B cell (primary cell): Measurements from ENCODE around the gene CFAP61. TPM values are rescaled to one million over a fixed set of nuclear protein-coding genes. Genes with fewer than 3 reads are reported as not detected.

Source experiments
- ATAC-seq: fragments of 200-7000 bp; cut with Tn5 transposase; one replicate; pipeline ENCODE4 v1.10.0; 2021; ENCODE audit warnings: low read depth, mild to moderate bottlenecking, moderate number of reproducible peaks, moderate library complexity
- CTCF ChIA-PET: fragments of 350-600 bp; sonication (Branson Sonifier 250); formaldehyde crosslinking; loops from one replicate; lab custom pipeline; 2021; ENCODE audit warnings: antibody characterized with exemption, inconsistent platforms; lab: Charles Lee
- POLR2A ChIA-PET: fragments of 350-600 bp; sonication (Branson Sonifier 250); formaldehyde crosslinking; loops from one replicate; lab custom pipeline; 2021; ENCODE audit warnings: antibody characterized with exemption; lab: Charles Lee
- DNase-seq: peaks from one replicate; pipeline ENCODE4 v3.0.0; 2013
- H2AFZ ChIP-seq: 2 replicates; pipeline ENCODE4 v1.6.1; 2012; ENCODE audit warnings: mild to moderate bottlenecking, low read depth, low read length; ENCODE audit not compliant: insufficient read depth, poor library complexity, severe bottlenecking
- H3K27ac ChIP-seq, 2 donors: 1 replicate in 1 of 2; 2 replicates in 1 of 2; pipeline ENCODE4 v1.5.1; 2012 to 2013; ENCODE audit warnings: low read length in 2 of 2, mild to moderate bottlenecking in 2 of 2, moderate library complexity in 1 of 2
- H3K27me3 ChIP-seq, 4 experiments: fragments of 200-600 bp in 1 of 4; sonication (generic) in 1 of 4; replicated peaks in 1 of 4; 1 replicate in 2 of 4; 2 replicates in 2 of 4; pipeline versions ENCODE4 v1.6.1 to v1.7.0; 2013 to 2016; ENCODE audit warnings: low read length in 3 of 4, mild to moderate bottlenecking in 2 of 4, mixed read lengths in 1 of 4, moderate library complexity in 1 of 4; ENCODE audit not compliant: insufficient read depth in 4 of 4, control insufficient read depth in 3 of 4; ENCODE audit errors: control extremely low read depth in 1 of 4
- H3K36me3 ChIP-seq, 2 experiments: replicated peaks in 1 of 2; 1 replicate in 1 of 2; 2 replicates in 1 of 2; pipeline versions ENCODE4 v1.6.1 to v1.7.1; 2013; ENCODE audit warnings: low read length in 1 of 2; ENCODE audit not compliant: insufficient read depth in 2 of 2, control insufficient read depth in 1 of 2; ENCODE audit errors: control extremely low read depth in 1 of 2, extremely low read depth in 1 of 2
- H3K4me1 ChIP-seq, 2 donors: fragments of 200-600 bp in 1 of 2; sonication (generic) in 1 of 2; 1 replicate in 1 of 2; 2 replicates in 1 of 2; pipeline versions ENCODE4 v1.5.1 to v1.6.1; 2013 to 2017; ENCODE audit warnings: low read length in 2 of 2; ENCODE audit not compliant: control insufficient read depth in 2 of 2, insufficient read depth in 2 of 2
- H3K4me2 ChIP-seq: replicated peaks from 2 replicates; pipeline ENCODE3; 2012; ENCODE audit warnings: mild to moderate bottlenecking, low read depth, low read length; ENCODE audit not compliant: poor library complexity, severe bottlenecking
- H3K4me3 ChIP-seq, 5 experiments: fragments of 200-600 bp in 1 of 5; sonication (generic) in 1 of 5; 1 replicate in 3 of 5; 2 replicates in 2 of 5; pipeline versions ENCODE4 v1.5.1 to v1.7.0; 2011 to 2016; ENCODE audit warnings: low read length in 4 of 5, mild to moderate bottlenecking in 4 of 5, low read depth in 2 of 5, control low read depth in 1 of 5, moderate library complexity in 1 of 5; ENCODE audit not compliant: insufficient read depth in 1 of 5; ENCODE audit errors: control extremely low read depth in 1 of 5, extremely low read depth in 1 of 5
- H3K79me2 ChIP-seq: fragments of 200-600 bp; sonication (generic); one replicate; pipeline ENCODE4 v1.6.0; 2016; ENCODE audit warnings: low read length; ENCODE audit not compliant: control insufficient read depth, insufficient read depth
- H3K9ac ChIP-seq: fragments of 200-600 bp; sonication (generic); 2 replicates; pipeline ENCODE4 v1.6.1; 2017; ENCODE audit warnings: mild to moderate bottlenecking, low read length, moderate library complexity
- H3K9me3 ChIP-seq, 3 donors: one replicate each; pipeline versions ENCODE4 v1.6.1 to v1.7.1; 2013; ENCODE audit warnings: low read length in 2 of 3; ENCODE audit not compliant: control insufficient read depth in 2 of 3, insufficient read depth in 1 of 3; ENCODE audit errors: control extremely low read depth in 1 of 3
- H4K20me1 ChIP-seq: 2 replicates; pipeline ENCODE4 v1.6.0; 2012; ENCODE audit warnings: mild to moderate bottlenecking, low read length; ENCODE audit not compliant: insufficient read depth, control insufficient read depth, poor library complexity, severe bottlenecking
- H3K27ac Mint-ChIP-seq: one replicate; pipeline ENCODE4 v1.8.0; 2021; ENCODE audit warnings: mixed read lengths
- H3K27me3 Mint-ChIP-seq: one replicate; pipeline ENCODE4 v1.8.0; 2021; ENCODE audit warnings: mixed read lengths
- H3K4me1 Mint-ChIP-seq: one replicate; pipeline ENCODE4 v1.8.0; 2021; ENCODE audit warnings: mixed read lengths
- H3K4me3 Mint-ChIP-seq: one replicate; pipeline ENCODE4 v1.8.0; 2021; ENCODE audit warnings: mixed read lengths
- H3K9me3 Mint-ChIP-seq: one replicate; pipeline ENCODE4 v1.8.0; 2022; ENCODE audit warnings: mixed read lengths; ENCODE audit not compliant: insufficient read depth
- CTCF ChIP-seq: fragments of 200-600 bp; IDR thresholded peaks from one replicate; pipeline ENCODE4 v1.8.0; 2022; ENCODE audit warnings: antibody characterized with exemption, mild to moderate bottlenecking
- EZH2 ChIP-seq: IDR thresholded peaks from 2 replicates; pipeline ENCODE4 v1.6.1; 2012; ENCODE audit warnings: borderline replicate concordance, low read depth, mild to moderate bottlenecking, moderate library complexity, low read length; ENCODE audit not compliant: insufficient read depth, poor library complexity, severe bottlenecking
- WGBS: methylation state at CpG from one replicate; pipeline ENCODE4 v1.1.5; 2013; ENCODE audit warnings: missing lambda C conversion rate; ENCODE audit not compliant: insufficient coverage; 5-methylcytosine and 5-hydroxymethylcytosine counted together
- intact Hi-C: fragments of 100-400 bp; cut with micrococcal nuclease; formaldehyde crosslinking; loops from one replicate; pipeline ENCODE4 v1.10.0; 2022
- polyA plus RNA-seq: library from polyadenylated mRNA; depleted of rRNA; stranded (reverse); fragments of >200 nt; gene quantifications from 2 replicates; pipeline ENCODE4 v1.2.3, GENCODE V29; 2012
- total RNA-seq, 2 donors: library from RNA; stranded (reverse); fragments of 120-200 nt in 1 of 2; gene quantifications; 1 replicate in 1 of 2; 2 replicates in 1 of 2; pipeline versions ENCODE4 v1.2.3 to v1.2.4, GENCODE V29; 2013 to 2022

The CFAP61 gene
- total and polyA plus RNA-seq, 2 donors (not counting 1 experiment from before 2014, with no cell fraction given), result not detected

GRCh38 chr20:20225325-20226043 is 173.2 kb downstream of the CFAP61 start:
- no peak overlapping the region for H3K4me2 ChIP-seq
- H3K9me3 ChIP-seq, result no peaks in the 10 kb centered on the region
- ChIA-PET CTCF (no interaction called here), POLR2A (no interaction called here)
- no peaks in the 10 kb centered on the region for H3K4me1 ChIP-seq
- peaks cover 0 to 3% (median 0%) of the 10 kb centered on the region in 4 experiments for H3K27me3 ChIP-seq
- H3K27me3 Mint-ChIP-seq, result peaks cover 31% of the 10 kb centered on the region
- peaks cover 2% of the 10 kb centered on the region for H3K9me3 Mint-ChIP-seq
- WGBS, result 70% methylated on average over 2 of the region's 6 CpGs
- H3K4me3 Mint-ChIP-seq, result no peak overlapping the region
- H3K4me3 ChIP-seq, result no peak overlapping the region
- H3K36me3 ChIP-seq, result no peaks in the 10 kb centered on the region
- H3K9ac ChIP-seq, result no peak overlapping the region
- H2AFZ ChIP-seq, result no peak overlapping the region
- ATAC-seq (no peak), DNase-seq (no peak)
- no peaks in the 10 kb centered on the region for H3K79me2 ChIP-seq
- H3K27ac ChIP-seq, result no peak overlapping the region
- H4K20me1 ChIP-seq, result no peaks in the 10 kb centered on the region
- no peak overlapping the region for H3K27ac Mint-ChIP-seq
- no peak for TF ChIP-seq EZH2
- TF ChIP-seq CTCF, result no peak
- intact Hi-C loops, result no loop called here
- no peaks in the 10 kb centered on the region for H3K4me1 Mint-ChIP-seq

- WGBS, result 93% methylated on average over 3 of the region's 6 CpGs
- Histone ChIP-seq H3K27me3 (peaks cover 0 to 3% (median 0%) of the 10 kb centered on the region in 4 experiments), H3K9me3 (no peaks in the 10 kb centered on the region), H3K4me1 (no peaks in the 10 kb centered on the region), H2AFZ (no peak overlapping the region), H3K4me3 (no peak overlapping the region), H3K79me2 (no peaks in the 10 kb centered on the region), H3K36me3 (no peaks in the 10 kb centered on the region), H4K20me1 (no peaks in the 10 kb centered on the region), H3K9ac (no peak overlapping the region), H3K27ac (no peak overlapping the region), H3K4me2 (no peak overlapping the region)
- POLR2A ChIA-PET, result no interaction called here
- no peak overlapping the region for H3K4me3 Mint-ChIP-seq
- intact Hi-C loops, result no loop called here
- H3K27me3 Mint-ChIP-seq, result peaks cover 25% of the 10 kb centered on the region
- H3K9me3 Mint-ChIP-seq, result peaks cover 2% of the 10 kb centered on the region
- CTCF ChIA-PET, result no interaction called here
- no peaks in the 10 kb centered on the region for H3K4me1 Mint-ChIP-seq
- no peak for DNase-seq
- ATAC-seq, result no peak
- no peak overlapping the region for H3K27ac Mint-ChIP-seq
- TF ChIP-seq EZH2, result no peak
- no peak for TF ChIP-seq CTCF
Observed at GRCh38 chr20:20226554-20226953, 174.2 kb downstream of the CFAP61 start.
